RWPE2 (cell line): ENCODE data around the gene PDE4B.

Experiments used
- ATAC-seq: fragments of 200-7000 bp; cut with Tn5 transposase; 3 replicates; pipeline ENCODE4 v1.9.1; 2021; ENCODE audit warnings: low read depth
- DNase-seq: peaks from one replicate; pipeline ENCODE4 v3.0.0-alpha.2; 2020; ENCODE audit warnings: low spot score
- H3K27ac ChIP-seq: fragments of 450-650 bp; 2 replicates; pipeline ENCODE4 v1.5.1; 2017; ENCODE audit warnings: mild to moderate bottlenecking; ENCODE audit not compliant: poor library complexity, severe bottlenecking
- H3K27me3 ChIP-seq: fragments of 250-450 bp; sonication (Bioruptor Pico); 2 replicates; pipeline ENCODE4 v1.5.1; 2021; ENCODE audit warnings: mild to moderate bottlenecking, moderate library complexity; ENCODE audit not compliant: insufficient read depth, poor library complexity, severe bottlenecking
- H3K36me3 ChIP-seq: fragments of 250-450 bp; sonication (Bioruptor Pico); 2 replicates; pipeline ENCODE4 v1.5.1; 2020; ENCODE audit warnings: low read depth, mild to moderate bottlenecking, moderate library complexity
- H3K4me1 ChIP-seq: fragments of 250-450 bp; sonication (Bioruptor Pico); 2 replicates; pipeline ENCODE4 v1.5.1; 2021; ENCODE audit warnings: mild to moderate bottlenecking, moderate library complexity; ENCODE audit not compliant: insufficient read depth, poor library complexity, severe bottlenecking
- H3K4me3 ChIP-seq: fragments of 250-450 bp; sonication (Bioruptor Pico); 2 replicates; pipeline ENCODE4 v1.5.1; 2021; ENCODE audit warnings: mild to moderate bottlenecking, moderate library complexity; ENCODE audit not compliant: severe bottlenecking
- H3K9me3 ChIP-seq: fragments of 250-450 bp; sonication (Bioruptor Pico); 2 replicates; pipeline ENCODE4 v1.5.1; 2021; ENCODE audit warnings: mild to moderate bottlenecking, moderate library complexity; ENCODE audit not compliant: severe bottlenecking
- TF ChIP-seq, protein P1 (sequence below): fragments of 450-650 bp; IDR thresholded peaks from one replicate; pipeline ENCODE4 v1.5.1; 2017; ENCODE audit warnings: mild to moderate bottlenecking, moderate library complexity; ENCODE audit not compliant: poor library complexity, severe bottlenecking

Gene PDE4B

DNA sequence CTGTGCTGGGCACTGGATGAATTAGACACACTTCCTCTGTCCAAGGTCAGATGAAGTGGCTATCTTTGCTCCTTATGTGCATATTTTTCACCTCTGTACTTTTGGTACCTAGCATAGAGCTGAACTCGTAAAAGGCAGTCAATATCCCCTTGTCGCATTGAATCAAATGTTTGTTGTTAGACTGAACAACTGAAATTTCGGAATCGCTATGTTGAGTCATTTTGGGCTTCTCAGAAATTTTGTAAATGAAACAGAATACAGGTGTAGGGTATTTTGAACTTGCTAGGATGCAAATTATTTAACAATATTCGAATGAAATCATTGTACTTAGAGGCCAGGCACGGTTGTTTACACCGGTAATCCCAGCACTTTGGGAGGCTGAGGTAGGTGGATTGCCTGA, 48.0 kb downstream of the PDE4B start:
- DNase-seq (no peak), ATAC-seq (no peak)
- Histone ChIP-seq H3K27ac (no peak overlapping the region), H3K4me1 (no peaks in the 10 kb centered on the region), H3K9me3 (no peaks in the 10 kb centered on the region), H3K4me3 (no peak overlapping the region), H3K27me3 (no peaks in the 10 kb centered on the region), H3K36me3 (no peaks in the 10 kb centered on the region)
- TF ChIP-seq, protein P1, sequence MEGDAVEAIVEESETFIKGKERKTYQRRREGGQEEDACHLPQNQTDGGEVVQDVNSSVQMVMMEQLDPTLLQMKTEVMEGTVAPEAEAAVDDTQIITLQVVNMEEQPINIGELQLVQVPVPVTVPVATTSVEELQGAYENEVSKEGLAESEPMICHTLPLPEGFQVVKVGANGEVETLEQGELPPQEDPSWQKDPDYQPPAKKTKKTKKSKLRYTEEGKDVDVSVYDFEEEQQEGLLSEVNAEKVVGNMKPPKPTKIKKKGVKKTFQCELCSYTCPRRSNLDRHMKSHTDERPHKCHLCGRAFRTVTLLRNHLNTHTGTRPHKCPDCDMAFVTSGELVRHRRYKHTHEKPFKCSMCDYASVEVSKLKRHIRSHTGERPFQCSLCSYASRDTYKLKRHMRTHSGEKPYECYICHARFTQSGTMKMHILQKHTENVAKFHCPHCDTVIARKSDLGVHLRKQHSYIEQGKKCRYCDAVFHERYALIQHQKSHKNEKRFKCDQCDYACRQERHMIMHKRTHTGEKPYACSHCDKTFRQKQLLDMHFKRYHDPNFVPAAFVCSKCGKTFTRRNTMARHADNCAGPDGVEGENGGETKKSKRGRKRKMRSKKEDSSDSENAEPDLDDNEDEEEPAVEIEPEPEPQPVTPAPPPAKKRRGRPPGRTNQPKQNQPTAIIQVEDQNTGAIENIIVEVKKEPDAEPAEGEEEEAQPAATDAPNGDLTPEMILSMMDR = no peak

DNA sequence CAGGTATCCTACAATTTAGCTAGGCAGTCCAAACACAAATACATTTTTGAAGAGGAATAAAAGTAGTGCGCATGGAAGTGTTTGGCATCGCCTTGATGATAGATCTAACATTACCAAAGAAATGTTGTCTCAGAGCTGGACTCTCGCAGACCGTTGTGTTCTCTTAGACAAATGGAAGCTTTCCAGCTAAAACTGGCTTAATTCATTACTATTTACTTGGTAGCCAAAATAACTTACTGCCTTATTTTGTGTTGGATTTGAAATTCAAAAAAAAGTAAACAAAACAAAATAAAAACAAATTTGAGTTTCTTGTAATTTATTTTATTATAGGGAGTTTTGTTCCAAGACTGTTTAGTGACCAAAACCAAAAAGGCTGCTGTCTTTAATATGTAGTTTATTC, 51.6 kb downstream of the PDE4B start:
- Histone ChIP-seq H3K27ac (no peak overlapping the region), H3K36me3 (no peaks in the 10 kb centered on the region), H3K4me1 (no peaks in the 10 kb centered on the region), H3K4me3 (no peak overlapping the region), H3K9me3 (no peaks in the 10 kb centered on the region), H3K27me3 (no peaks in the 10 kb centered on the region)
- DNase-seq = no peak
- TF ChIP-seq, protein P1 = no peak
- no peak for ATAC-seq

DNA sequence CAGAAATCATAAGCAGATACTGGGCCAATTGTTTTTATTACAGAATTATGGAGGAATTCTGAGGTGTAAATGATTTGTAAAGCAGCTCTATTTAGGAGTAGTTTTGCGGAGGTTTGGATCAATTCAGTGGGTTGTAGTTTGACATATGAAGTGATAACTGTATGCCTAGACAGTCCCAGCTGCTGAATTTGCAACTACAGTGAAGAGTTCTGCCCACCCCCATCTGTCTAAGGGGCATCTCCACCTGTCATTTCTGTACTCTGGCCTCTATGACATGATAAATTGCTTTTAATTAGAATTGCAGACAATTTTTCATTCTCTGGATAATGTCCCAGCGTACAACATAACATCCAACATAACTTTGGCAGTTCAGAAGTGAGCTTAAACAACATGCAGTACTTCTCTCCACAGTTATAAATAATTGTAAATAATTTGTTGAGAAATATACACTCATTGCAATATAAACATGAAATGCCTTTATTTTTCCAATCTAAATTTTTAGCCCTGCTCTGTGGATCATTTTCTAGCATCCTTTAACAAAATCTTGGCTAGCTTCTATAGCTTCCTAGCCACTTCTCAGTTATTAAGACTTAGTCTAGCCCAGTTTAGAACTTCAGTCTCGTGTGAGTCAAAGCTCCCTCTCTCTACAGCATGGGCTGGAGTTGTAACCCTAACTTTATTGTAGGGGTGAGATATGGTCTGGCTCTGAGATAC, 52.3 kb downstream of the PDE4B start:
- H3K4me1 ChIP-seq = no peaks in the 10 kb centered on the region
- TF ChIP-seq, protein P1 = no peak
- ATAC-seq = no peak

DNA sequence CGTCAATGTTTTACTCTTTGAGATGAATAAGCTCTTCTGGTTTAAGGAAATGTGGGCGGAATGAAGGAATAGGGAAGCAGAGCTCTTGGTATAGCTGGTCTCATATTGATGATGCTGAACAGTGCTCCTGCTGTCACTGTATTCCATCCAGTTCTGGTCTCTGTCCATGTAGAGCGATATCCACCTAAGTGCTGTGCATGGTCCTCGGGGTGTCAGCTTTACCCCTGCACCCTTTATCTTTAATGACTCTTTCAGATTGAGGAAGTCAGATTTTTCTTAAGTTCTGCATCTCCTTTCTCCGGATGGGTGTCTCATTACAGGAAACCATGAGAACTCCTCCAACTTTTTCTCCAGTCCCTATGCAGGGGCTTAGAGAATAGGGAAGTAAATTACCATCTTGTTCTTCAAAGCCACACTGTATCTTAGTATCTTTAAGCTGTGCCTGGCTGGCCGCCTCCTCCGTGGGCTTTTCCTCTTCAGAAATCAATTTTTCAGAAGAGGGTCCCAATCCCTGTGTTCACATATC, 52.9 kb downstream of the PDE4B start:
- Histone ChIP-seq H3K4me3 (no peak overlapping the region), H3K27ac (no peak overlapping the region), H3K9me3 (no peaks in the 10 kb centered on the region), H3K27me3 (no peaks in the 10 kb centered on the region), H3K36me3 (no peaks in the 10 kb centered on the region), H3K4me1 (no peaks in the 10 kb centered on the region)
- TF ChIP-seq, protein P1 = no peak
- ATAC-seq (no peak), DNase-seq (no peak)

More for the DNA sequence above, 52.3 kb downstream of the PDE4B start:
- no peaks in the 10 kb centered on the region for H3K9me3 ChIP-seq
- H3K36me3 ChIP-seq = no peaks in the 10 kb centered on the region
- no peak for DNase-seq
- no peak overlapping the region for H3K27ac ChIP-seq
- H3K27me3 ChIP-seq = no peaks in the 10 kb centered on the region
- H3K4me3 ChIP-seq = no peak overlapping the region

DNA sequence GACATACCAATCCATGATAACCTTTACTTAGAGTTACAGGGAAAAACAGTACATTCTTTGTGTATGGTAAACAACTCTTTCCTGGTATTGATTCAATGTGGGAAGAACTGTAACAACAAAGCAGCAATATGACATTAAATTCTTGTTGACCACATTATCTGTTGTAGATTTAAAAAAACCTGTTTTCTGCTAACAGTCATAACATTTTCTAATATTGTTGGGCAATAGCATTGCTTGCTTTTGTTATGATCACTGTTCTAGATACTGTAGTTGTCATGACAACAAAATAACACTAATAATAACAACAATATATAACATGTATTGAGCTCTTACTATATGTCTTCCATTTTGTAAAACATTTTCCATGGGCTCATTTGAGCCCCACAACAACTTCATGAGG, 54.2 kb downstream of the PDE4B start:
- DNase-seq = no peak
- H3K36me3 ChIP-seq = no peaks in the 10 kb centered on the region
- no peak overlapping the region for H3K27ac ChIP-seq
- H3K27me3 ChIP-seq = no peaks in the 10 kb centered on the region
- no peak overlapping the region for H3K4me3 ChIP-seq
- H3K9me3 ChIP-seq = no peaks in the 10 kb centered on the region
- no peak for ATAC-seq
- H3K4me1 ChIP-seq = no peaks in the 10 kb centered on the region
- TF ChIP-seq, protein P1 = no peak
